SK-N-SH (cell line): ENCODE measurements around the gene CYTL1. TPM values are rescaled to one million over a fixed set of nuclear protein-coding genes. Genes with fewer than 3 reads are reported as not detected.

Experiments
- CTCF ChIA-PET: fragments of 300-600, 350-600 bp; formaldehyde crosslinking; extraction: SDS; loops from one replicate; lab custom pipeline; 2021; lab: Yijun Ruan, JAX
- POLR2A ChIA-PET: fragments of 350-600 bp; sonication (Branson Sonifier 250); formaldehyde crosslinking; extraction: SDS; loops from one replicate; lab custom pipeline; 2020; ENCODE audit warnings: antibody characterized with exemption, inconsistent platforms; lab: Yijun Ruan, JAX
- DNase-seq: peaks from one replicate; pipeline ENCODE4 v3.0.0; 2012
- H2AFZ ChIP-seq: fragments of 200-600 bp; sonication (generic); 2 replicates; pipeline ENCODE4 v1.8.1; 2016; ENCODE audit warnings: antibody characterized with exemption, mild to moderate bottlenecking, low read depth
- H3F3A ChIP-seq: fragments of 200-600 bp; sonication (generic); replicated peaks from 2 replicates; pipeline ENCODE3; 2016; ENCODE audit warnings: antibody characterized with exemption, mild to moderate bottlenecking; ENCODE audit not compliant: insufficient read depth
- H3K27ac ChIP-seq, 2 experiments: fragments of 200-500 bp in 1 of 2; fragments of 200-600 bp in 1 of 2; sonication (Bioruptor generic) in 1 of 2; sonication (generic), shearing (Covaris generic) in 1 of 2; 2 replicates each; pipeline versions ENCODE4 v1.5.1 to v1.6.1; 2014 to 2016; ENCODE audit warnings: low read depth in 2 of 2, inconsistent platforms in 1 of 2, low read length in 1 of 2, mild to moderate bottlenecking in 1 of 2, mixed read lengths in 1 of 2
- H3K27me3 ChIP-seq: fragments of 200-600 bp; sonication (generic), shearing (Covaris generic); 2 replicates; pipeline ENCODE4 v1.6.1; 2016; ENCODE audit warnings: mixed run types; ENCODE audit not compliant: insufficient read depth
- H3K36me3 ChIP-seq, 2 experiments: fragments of 200-500 bp in 1 of 2; fragments of 200-600 bp in 1 of 2; sonication (Bioruptor generic) in 1 of 2; sonication (generic) in 1 of 2; replicated peaks in 1 of 2; 2 replicates each; pipeline versions ENCODE3 to v1.5.1; 2014 to 2016; ENCODE audit warnings: low read length in 1 of 2, mild to moderate bottlenecking in 1 of 2; ENCODE audit not compliant: insufficient read depth in 2 of 2, control insufficient read depth in 1 of 2
- H3K4me1 ChIP-seq, 2 experiments: fragments of 200-500 bp in 1 of 2; fragments of 200-600 bp in 1 of 2; sonication (Bioruptor generic) in 1 of 2; sonication (generic), shearing (Covaris generic) in 1 of 2; 2 replicates each; pipeline versions ENCODE4 v1.5.1 to v1.6.1; 2014 to 2016; ENCODE audit warnings: low read depth in 1 of 2, low read length in 1 of 2, mixed run types in 1 of 2; ENCODE audit not compliant: insufficient read depth in 2 of 2, control insufficient read depth in 1 of 2
- H3K4me2 ChIP-seq: fragments of 200-600 bp; sonication (generic), shearing (Covaris generic); 2 replicates; pipeline ENCODE4 v1.6.1; 2017; ENCODE audit warnings: mixed run types
- H3K4me3 ChIP-seq, 2 experiments: fragments of 200-500 bp in 1 of 2; fragments of 200-600 bp in 1 of 2; sonication (Bioruptor generic) in 1 of 2; sonication (generic), shearing (Covaris generic) in 1 of 2; 2 replicates each; pipeline versions ENCODE4 v1.5.1 to v1.8.1; 2014 to 2016; ENCODE audit warnings: low read depth in 2 of 2, inconsistent platforms in 1 of 2, low read length in 1 of 2, mild to moderate bottlenecking in 1 of 2, mixed read lengths in 1 of 2, moderate library complexity in 1 of 2
- H3K79me2 ChIP-seq: fragments of 200-600 bp; sonication (generic); 2 replicates; pipeline ENCODE4 v1.8.1; 2017; ENCODE audit warnings: mild to moderate bottlenecking; ENCODE audit not compliant: insufficient read depth
- H3K9ac ChIP-seq: fragments of 200-600 bp; sonication (generic); 2 replicates; pipeline ENCODE4 v1.6.1; 2017; ENCODE audit warnings: mixed run types
- H3K9me2 ChIP-seq: fragments of 200-600 bp; sonication (generic); 2 replicates; pipeline ENCODE4 v1.6.1; 2017; ENCODE audit warnings: mixed run types
- H3K9me3 ChIP-seq: fragments of 200-600 bp; sonication (generic); 2 replicates; pipeline ENCODE4 v1.6.1; 2017; ENCODE audit warnings: mixed run types, mild to moderate bottlenecking, moderate library complexity
- H4K20me1 ChIP-seq: fragments of 200-600 bp; sonication (generic); 2 replicates; pipeline ENCODE4 v1.6.1; 2017; ENCODE audit warnings: mild to moderate bottlenecking, mixed run types; ENCODE audit not compliant: insufficient read depth
- CHD2 ChIP-seq: fragments of 150-350 bp; IDR thresholded peaks from 2 replicates; pipeline ENCODE4 v1.6.1; 2018; ENCODE audit warnings: low read length; ENCODE audit not compliant: partially characterized antibody
- EP300 ChIP-seq, 2 experiments: IDR thresholded peaks; 2 replicates each; pipeline versions ENCODE4 v1.4.0 to v1.6.1; 2012; ENCODE audit warnings: borderline replicate concordance in 1 of 2, low read depth in 1 of 2, low read length in 1 of 2
- FOXM1 ChIP-seq: IDR thresholded peaks from 2 replicates; pipeline ENCODE4 v1.4.0; 2012; ENCODE audit warnings: low read depth, mild to moderate bottlenecking
- GABPA ChIP-seq: IDR thresholded peaks from 2 replicates; pipeline ENCODE4 v1.4.0; 2012; ENCODE audit warnings: low read depth, mild to moderate bottlenecking
- JUND ChIP-seq: IDR thresholded peaks from 2 replicates; pipeline ENCODE4 v1.4.0; 2012
- MXI1 ChIP-seq: IDR thresholded peaks from 2 replicates; pipeline ENCODE4 v1.6.1; 2012; ENCODE audit warnings: mild to moderate bottlenecking, low read depth, low read length, improper control_type of control experiment
- NRF1 ChIP-seq: IDR thresholded peaks from 2 replicates; pipeline ENCODE4 v1.6.1; 2012; ENCODE audit warnings: low read depth, mild to moderate bottlenecking, low read length
- POLR2AphosphoS5 ChIP-seq: IDR thresholded peaks from 2 replicates; pipeline ENCODE4 v1.6.1; 2012; ENCODE audit warnings: low read depth, low read length
- RCOR1 ChIP-seq: fragments of 150-350 bp; IDR thresholded peaks from 2 replicates; pipeline ENCODE4 v1.6.1; 2017; ENCODE audit warnings: antibody characterized with exemption, low read length
- SMC3 ChIP-seq: IDR thresholded peaks from 2 replicates; pipeline ENCODE4 v1.6.1; 2012; ENCODE audit warnings: low read depth, low read length, improper control_type of control experiment
- TCF12 ChIP-seq: IDR thresholded peaks from 2 replicates; pipeline ENCODE4 v1.4.0; 2012
- WGBS: methylation state at CpG from one replicate; pipeline ENCODE4 v1.1.6; 2017; ENCODE audit warnings: low lambda C conversion rate; 5-methylcytosine and 5-hydroxymethylcytosine counted together
- polyA plus RNA-seq, 3 experiments: library from polyadenylated mRNA; depleted of rRNA; stranded (reverse); fragments of >200 nt; gene quantifications; 2 replicates each; pipeline ENCODE4 v1.2.3, GENCODE V29; 2012
- TF ChIP-seq, protein P1 (sequence below): IDR thresholded peaks from 2 replicates; pipeline ENCODE4 v1.4.0; 2012; ENCODE audit warnings: low read depth, borderline replicate concordance
- TF ChIP-seq, protein P2 (sequence below): IDR thresholded peaks from 2 replicates; pipeline ENCODE4 v1.4.0; 2012; ENCODE audit warnings: low read depth, borderline replicate concordance
- TF ChIP-seq, protein P3 (sequence below): IDR thresholded peaks from 2 replicates; pipeline ENCODE4 v1.4.0; 2012; ENCODE audit warnings: low read depth
- TF ChIP-seq, protein P4 (sequence below): fragments of 200-600 bp; sonication (generic); IDR thresholded peaks from 2 replicates; pipeline ENCODE4 v1.6.1; 2017; ENCODE audit warnings: antibody characterized with exemption, mild to moderate bottlenecking, moderate library complexity
- TF ChIP-seq, protein P5 (sequence below): fragments of 150-350 bp; IDR thresholded peaks from 2 replicates; pipeline ENCODE4 v1.6.1; 2017; ENCODE audit warnings: antibody characterized with exemption, low read length, low read depth, borderline replicate concordance

Gene CYTL1
- polyA plus RNA-seq, 1 of the 3 experiments (the other 2 are of a cell fraction), result 3.0 TPM

DNA sequence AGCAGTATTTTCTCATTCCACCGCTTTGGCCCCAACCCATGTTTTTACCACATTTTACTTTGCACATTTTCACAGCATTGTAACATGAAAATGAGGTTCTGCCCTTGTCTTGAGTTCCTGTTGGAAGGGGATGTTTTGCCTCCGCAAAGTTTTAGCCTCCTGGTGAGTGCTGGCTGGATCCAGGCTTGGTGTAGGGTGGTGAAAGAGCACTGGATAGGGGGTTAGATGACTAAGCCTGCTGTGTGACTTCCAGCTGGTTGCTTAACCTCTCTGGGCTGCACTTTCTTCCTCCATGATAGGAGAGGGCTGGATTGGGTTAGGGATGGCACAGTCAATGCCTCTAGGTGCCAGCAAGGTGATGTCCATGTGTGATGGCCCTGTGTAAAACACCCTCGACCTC, 28.9 kb downstream of the CYTL1 start:
- 83% methylated on average over 3 of the region's 3 CpGs for WGBS
- Histone ChIP-seq H4K20me1 (no peaks in the 10 kb centered on the region), H2AFZ (no peak overlapping the region), H3K79me2 (no peaks in the 10 kb centered on the region), H3K27ac (no peak overlapping the region; a peak in 1 of 4 replicates), H3K9me3 (no peaks in the 10 kb centered on the region), H3K4me2 (no peak overlapping the region), H3K9me2 (no peaks in the 10 kb centered on the region), H3K27me3 (no peaks in the 10 kb centered on the region), H3K36me3 (no peaks in the 10 kb centered on the region), H3K4me3 (no peak overlapping the region), H3F3A (peaks cover 15% of the 10 kb centered on the region), H3K9ac (no peak overlapping the region), H3K4me1 (peaks cover 4 to 8% of the 10 kb centered on the region in 2 experiments; a peak in 3 of 4 replicates)
- DNase-seq, result no peak
- ChIA-PET CTCF (no interaction called here), POLR2A (no interaction called here)
- TF ChIP-seq, protein P1, sequence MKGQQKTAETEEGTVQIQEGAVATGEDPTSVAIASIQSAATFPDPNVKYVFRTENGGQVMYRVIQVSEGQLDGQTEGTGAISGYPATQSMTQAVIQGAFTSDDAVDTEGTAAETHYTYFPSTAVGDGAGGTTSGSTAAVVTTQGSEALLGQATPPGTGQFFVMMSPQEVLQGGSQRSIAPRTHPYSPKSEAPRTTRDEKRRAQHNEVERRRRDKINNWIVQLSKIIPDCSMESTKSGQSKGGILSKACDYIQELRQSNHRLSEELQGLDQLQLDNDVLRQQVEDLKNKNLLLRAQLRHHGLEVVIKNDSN, result no peak
- TF ChIP-seq TCF12 (no peak), GABPA (no peak), MXI1 (no peak), POLR2AphosphoS5 (no peak), FOXM1 (no peak), NRF1 (no peak), CHD2 (no peak), EP300 (IDR thresholded peaks at IDR 0.05; ENCODE audit: borderline replicate concordance in 1 of 2, low read depth in 1 of 2, low read length in 1 of 2) (no peak), JUND (no peak), SMC3 (no peak), RCOR1 (no peak)
- TF ChIP-seq, protein P2, sequence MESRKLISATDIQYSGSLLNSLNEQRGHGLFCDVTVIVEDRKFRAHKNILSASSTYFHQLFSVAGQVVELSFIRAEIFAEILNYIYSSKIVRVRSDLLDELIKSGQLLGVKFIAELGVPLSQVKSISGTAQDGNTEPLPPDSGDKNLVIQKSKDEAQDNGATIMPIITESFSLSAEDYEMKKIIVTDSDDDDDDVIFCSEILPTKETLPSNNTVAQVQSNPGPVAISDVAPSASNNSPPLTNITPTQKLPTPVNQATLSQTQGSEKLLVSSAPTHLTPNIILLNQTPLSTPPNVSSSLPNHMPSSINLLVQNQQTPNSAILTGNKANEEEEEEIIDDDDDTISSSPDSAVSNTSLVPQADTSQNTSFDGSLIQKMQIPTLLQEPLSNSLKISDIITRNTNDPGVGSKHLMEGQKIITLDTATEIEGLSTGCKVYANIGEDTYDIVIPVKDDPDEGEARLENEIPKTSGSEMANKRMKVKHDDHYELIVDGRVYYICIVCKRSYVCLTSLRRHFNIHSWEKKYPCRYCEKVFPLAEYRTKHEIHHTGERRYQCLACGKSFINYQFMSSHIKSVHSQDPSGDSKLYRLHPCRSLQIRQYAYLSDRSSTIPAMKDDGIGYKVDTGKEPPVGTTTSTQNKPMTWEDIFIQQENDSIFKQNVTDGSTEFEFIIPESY, result no peak
- TF ChIP-seq, protein P3, sequence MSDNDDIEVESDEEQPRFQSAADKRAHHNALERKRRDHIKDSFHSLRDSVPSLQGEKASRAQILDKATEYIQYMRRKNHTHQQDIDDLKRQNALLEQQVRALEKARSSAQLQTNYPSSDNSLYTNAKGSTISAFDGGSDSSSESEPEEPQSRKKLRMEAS, result no peak
- TF ChIP-seq, protein P4, sequence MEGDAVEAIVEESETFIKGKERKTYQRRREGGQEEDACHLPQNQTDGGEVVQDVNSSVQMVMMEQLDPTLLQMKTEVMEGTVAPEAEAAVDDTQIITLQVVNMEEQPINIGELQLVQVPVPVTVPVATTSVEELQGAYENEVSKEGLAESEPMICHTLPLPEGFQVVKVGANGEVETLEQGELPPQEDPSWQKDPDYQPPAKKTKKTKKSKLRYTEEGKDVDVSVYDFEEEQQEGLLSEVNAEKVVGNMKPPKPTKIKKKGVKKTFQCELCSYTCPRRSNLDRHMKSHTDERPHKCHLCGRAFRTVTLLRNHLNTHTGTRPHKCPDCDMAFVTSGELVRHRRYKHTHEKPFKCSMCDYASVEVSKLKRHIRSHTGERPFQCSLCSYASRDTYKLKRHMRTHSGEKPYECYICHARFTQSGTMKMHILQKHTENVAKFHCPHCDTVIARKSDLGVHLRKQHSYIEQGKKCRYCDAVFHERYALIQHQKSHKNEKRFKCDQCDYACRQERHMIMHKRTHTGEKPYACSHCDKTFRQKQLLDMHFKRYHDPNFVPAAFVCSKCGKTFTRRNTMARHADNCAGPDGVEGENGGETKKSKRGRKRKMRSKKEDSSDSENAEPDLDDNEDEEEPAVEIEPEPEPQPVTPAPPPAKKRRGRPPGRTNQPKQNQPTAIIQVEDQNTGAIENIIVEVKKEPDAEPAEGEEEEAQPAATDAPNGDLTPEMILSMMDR, result no peak
- TF ChIP-seq, protein P5, sequence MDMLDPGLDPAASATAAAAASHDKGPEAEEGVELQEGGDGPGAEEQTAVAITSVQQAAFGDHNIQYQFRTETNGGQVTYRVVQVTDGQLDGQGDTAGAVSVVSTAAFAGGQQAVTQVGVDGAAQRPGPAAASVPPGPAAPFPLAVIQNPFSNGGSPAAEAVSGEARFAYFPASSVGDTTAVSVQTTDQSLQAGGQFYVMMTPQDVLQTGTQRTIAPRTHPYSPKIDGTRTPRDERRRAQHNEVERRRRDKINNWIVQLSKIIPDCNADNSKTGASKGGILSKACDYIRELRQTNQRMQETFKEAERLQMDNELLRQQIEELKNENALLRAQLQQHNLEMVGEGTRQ, result no peak
